ENCODE results near the gene BAK1.
"Not testable (repeated sequence)": the region's sequence is repeated elsewhere in the genome, so short reads cannot be mapped to it uniquely, and the experiment has no call there.

BAK1 gene

DNA sequence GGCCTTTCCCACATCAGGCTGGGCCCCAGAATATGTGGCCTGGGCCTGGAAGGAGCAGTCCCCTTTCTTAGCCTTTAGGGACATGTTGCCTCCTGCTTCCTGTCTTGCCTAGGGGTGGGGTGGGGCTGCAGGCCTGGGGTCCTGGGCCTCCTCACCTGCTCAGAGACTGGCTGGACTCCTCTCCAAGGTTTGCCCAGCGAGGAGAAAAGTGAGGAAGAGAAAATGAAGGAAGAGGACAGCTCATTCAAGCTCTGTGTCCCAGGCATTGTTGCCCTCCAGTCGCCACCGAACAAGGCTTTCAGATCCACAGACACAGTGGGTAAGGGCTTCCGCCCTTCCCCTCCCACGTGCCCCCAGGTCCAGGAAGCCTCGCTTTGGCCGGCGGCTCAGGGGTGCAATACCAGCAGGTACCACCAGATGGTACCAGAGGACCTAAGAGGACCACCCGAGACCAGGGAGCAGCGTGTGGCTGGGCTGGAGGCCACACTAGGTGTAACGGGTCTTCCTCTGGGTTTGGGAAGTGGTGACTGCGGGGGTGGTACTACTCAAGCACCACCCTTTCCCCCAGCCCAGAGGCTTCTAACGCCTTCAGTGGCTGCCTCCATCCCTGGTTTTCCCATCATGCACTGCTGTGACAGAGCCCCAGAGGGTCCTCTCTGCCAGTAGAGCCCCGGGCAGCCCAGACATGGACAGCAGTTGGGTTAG lies 5.5 kb upstream of the BAK1 start:
- peak in 1 of 2 experiments; percentile 61 for DNase-seq

DNA sequence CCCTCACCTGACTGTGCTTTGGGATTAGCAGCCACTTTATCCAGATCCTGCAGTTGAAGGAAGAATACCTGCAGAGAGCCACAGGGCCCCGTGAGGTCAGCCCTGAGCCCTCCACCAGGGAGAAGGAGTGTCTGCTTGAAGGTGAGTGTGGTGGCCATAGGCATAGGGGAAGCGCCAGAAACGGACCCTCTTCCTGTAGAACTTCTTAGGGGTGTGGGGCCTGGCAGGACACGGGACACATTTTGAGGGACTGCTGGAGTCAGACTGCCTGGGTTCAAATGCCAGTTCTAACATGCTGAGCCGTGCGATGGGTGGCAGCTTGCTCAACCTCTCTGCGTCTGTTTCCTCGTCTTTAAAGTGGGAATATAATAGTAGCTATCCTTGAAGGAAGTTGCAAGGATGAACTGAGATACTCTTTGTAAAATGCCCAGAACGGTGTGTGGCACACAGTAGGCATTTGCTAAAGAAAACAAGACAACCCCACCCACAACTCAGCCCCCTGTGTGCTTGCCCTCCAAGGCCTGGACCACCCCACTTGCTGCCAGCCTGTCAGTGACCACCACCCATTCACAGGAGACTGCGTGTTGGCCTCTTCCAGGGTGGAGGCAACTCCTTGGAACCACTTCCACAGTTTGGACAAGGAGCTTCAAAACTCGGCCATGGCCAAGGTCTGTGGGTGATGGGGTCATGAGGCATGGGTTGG lies 4.8 kb upstream of the BAK1 start:
- no peak for DNase-seq

DNA sequence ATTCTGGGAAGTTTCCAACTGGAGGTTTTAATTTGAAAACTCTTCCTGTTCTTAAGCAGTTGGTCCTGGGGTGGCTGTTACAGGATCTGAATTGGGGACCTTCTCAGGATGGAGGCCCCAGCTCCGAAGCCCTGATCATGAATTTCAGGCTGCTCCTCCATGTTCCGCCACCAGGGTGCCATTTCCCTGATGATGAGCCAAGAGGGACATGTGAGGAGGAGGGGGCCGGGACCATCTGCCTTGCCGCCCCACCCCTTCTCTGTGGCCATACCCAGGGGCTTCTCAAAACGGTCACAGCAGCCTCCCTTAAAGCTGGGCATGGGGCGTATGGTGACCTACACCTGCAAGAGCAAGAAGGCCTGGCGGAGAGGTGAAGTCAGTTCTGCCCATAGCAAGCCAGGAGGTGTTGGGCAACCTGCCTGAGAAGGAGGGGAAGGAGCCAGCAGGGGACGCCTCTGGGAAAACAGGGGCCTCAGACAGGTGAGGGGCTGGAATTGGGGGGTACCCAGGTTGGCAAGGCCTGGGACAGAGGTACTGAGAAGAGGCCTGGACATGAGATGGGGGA lies 3.6 kb upstream of the BAK1 start:
- DNase-seq: no peak

DNA sequence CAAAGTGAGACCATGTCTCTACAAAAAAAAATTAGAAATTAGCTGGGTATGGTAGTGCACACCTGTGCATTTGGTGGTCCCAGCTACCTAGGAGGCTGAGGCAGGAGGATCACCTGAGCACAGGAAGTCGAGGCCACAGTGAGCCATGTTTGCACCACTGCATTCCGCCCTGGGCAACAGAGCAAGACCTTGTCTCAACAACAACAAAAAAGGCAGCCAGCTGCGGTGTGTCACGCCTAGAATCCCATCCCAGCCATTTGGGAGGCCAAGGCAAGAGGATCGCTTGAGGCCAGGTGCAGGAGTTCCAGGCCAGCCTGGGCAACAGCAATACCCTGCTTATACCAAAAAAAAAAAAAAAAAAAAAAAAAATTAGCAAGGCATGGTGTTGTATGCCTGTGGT lies 1.1 kb upstream of the BAK1 start:
- DNase-seq: no peak

DNA sequence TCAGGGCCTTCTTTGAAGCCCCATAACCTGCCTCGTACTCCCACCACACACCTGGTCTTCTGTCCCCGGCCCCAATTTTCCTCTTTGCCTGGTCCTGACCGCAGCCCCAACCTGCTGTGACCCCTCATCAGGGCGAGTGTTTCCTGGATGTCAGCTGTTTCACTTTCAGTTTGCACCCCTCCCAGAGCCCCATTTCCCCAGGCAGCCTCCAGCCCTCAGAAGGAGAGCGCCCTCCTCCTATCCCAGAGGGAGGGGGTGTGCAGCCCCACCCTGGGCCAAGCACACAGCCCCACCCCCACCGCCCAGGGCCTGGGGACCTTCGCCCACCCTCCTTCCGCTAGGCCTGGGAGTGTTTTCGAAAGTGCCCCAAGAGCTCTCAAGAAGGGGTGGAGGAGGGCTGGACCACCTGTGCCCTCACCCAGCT lies 1.5 kb downstream of the BAK1 start:
- no peak for DNase-seq

DNA sequence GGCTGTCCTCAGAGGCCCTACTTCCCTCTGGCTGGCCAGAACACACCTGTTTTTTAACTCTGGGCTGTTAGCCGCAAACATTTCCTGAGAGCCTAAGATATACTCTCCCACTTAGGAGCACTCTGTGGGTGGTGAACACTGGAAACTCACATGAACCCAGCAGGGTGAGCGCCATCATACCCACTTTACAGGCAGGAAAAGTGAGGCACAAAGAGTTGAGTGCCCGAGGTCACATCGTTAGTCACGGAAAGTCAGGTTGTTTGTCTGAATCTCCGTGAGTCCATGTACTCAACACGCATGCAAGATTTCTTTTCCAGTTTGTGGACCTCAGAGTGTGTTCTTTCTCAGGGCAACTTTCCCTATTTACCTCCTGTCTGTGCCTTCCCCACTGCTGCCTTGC lies 1.9 kb downstream of the BAK1 start:
- DNase-seq: no peak

DNA sequence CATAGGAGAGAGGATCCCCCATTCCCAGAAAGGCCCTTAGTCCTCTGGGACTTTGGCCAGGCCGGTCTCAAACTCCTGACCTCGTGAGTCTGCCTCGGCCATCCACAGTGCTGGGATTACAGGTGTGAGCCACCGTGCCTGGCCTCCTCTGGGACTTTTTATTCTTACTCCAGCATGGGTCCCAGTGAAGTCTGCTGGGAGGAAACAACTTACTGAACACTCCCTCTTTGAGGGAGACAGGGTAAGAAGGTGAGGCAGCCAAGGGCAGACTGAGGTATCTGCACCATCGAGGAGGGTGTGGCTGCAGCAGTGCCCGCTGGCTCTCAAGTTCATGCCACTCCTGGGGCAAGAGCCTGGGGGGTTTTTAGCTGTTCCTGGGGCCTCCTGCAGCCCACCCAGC lies 2.4 kb downstream of the BAK1 start:
- no peak for DNase-seq

DNA sequence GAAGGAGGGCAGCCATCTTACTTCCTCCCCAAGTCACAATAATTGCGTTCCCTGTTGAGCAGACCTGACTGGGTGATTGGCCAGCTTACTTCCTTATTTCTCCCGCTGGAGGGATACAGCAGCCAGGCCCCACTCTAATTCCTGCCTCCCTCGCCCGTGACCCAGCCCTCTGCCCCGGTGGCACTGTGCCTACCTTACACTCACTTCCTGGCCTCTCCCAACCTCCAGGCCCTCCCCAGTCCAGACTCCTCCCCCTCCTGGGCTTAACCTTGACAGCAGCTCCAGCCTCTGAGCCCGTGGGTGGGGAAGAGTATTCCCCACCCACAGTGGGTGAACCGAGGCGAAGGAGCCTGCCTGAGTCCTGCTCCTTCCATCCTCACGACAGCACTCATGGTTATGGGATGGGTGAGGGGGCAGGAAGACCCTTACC lies 3.0 kb downstream of the BAK1 start:
- no peak for DNase-seq

DNA sequence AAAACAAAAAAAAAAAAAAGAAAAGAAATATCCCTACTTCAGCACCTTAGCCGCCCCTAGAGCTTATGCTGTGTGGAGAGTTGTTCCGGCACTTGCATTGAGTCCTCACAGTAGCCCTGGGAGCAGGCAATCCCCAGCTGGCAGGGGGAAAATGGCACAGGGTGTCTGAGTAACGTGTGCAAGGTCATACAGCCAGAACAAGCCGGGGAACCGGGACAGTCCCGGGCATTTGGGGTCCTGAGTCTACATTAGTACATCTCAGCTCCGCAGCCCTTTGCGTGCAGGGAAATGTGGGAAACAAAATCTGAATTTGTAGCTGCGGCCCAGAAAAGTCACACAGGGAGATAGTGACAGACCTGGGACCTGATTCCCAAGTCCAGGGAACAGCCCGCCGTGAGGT lies 3.4 kb downstream of the BAK1 start:
- no peak for DNase-seq

DNA sequence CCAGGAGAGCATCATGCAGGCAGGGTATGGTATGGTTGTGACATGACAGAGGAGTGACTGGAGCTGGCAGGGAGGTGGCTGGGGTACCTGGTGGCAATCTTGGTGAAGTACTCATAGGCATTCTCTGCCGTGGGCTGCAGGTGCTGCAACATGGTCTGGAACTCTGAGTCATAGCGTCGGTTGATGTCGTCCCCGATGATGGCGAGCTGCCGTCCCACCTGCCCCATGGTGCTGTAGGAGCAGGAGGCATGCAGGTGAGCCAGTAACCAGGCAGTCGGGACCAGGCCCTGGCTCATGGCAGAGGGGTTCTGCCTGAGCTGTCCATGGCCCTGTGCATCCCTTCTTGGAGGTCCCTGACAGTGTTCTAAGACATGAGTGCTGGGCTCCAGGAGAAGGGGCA lies 4.9 kb downstream of the BAK1 start:
- no peak for DNase-seq

DNA sequence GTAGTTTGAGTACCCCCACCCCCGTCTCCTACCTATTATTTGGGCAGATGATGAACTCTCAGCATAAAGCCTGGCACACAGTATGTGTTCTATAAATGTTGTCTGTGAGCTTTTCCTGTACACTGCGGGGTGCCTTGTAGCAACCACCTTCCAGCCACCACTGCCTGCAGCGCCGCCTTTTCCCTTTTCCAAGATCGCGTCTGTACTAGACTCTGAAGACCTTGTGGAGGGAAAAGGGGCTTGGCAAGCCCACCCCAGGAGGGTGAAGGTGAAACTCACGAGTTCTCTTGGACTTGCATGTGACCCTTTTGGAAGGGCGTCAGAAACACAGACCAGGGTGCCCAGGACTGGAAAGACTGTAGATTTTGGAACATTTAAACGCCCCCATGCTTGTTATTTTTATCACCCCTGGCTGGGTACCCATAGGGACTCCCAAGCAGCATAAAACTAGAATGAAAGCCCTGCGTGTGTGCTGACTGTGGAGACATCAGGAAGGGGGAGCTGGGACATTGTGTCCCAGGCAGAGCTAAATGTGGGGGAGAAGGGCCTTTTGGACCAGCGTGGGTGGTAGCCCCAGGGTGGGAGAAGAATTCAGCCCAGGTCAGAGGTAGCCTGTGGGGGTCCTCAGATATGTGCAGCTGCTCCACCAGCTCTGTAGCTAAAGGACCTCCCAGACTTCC lies 8.3 kb downstream of the BAK1 start:
- DNase-seq: no peak

DNA sequence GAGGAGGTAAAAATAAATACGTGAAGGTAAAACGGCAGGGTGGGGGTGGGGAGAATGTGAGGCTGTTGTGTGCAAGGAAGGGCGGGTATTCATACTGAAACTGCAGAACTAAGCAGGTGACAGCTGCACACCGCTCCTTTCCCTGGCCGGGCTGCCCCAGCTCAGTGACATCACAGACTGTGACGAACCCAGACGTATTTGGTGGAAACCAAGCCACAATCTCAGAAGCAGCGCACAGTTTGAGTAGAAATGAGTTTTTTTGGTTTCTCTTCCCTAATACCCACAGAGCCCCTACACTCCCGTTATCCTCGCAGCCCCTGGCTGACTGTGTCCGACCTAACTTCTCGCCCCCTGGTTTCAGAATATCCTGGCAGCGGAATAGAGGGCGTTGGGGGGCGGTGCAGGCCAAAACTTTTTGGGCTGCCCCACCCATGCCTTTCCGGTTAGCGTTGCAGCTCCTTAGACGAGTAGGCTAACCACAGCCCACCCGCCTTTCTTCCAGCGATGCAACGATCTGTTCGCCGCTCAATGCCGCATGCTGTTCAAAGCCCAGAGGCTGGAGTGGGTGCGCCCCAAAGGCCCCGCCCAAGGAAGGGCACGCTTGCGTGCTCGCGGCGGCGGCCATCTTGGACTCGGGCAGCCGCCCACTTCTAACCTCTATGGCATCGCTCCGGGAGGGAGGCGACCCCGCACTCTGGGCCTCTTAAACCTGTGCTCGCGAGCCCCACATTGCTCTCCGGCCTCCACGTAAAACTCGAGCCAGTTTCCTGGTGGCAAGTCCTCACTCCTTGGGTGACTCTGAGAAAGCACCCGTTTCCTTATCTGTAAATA lies 9.1 kb downstream of the BAK1 start:
- peak; percentile 60 to 69 for DNase-seq

DNA sequence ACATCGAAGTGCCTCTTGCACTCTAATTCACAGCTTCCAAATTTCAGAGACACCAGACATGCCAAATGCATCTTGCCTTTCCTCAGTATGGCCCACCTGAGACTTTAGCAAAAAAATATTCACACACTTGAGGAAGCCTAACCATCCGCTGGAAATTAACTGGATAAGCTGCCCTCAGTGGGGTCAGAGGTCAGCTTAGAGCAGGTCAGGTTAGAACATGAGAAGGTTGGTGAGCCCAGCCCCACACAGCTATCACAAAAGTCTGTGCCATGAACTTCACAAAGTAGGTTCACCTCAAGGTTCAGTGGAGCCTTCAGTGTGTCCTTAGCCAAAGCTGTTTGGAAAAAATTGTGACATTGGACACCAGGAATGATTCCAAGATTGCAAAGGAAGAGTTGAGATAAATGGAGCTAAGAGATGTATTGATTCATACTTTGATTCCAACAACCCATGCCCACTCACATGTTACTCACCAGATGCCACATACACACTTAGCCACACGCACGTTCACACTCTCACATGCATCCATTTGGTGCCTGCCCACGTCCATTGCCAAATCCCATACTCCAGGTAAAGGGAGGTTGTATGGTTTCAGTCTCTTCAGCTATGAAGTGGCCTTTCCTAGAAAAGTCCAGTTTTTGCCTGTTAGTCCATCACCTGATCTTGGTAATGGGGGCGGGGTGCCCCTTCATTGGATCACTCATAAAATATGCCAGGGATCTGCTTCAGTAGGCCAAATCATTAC lies 11.1 kb downstream of the BAK1 start:
- DNase-seq: no peak

DNA sequence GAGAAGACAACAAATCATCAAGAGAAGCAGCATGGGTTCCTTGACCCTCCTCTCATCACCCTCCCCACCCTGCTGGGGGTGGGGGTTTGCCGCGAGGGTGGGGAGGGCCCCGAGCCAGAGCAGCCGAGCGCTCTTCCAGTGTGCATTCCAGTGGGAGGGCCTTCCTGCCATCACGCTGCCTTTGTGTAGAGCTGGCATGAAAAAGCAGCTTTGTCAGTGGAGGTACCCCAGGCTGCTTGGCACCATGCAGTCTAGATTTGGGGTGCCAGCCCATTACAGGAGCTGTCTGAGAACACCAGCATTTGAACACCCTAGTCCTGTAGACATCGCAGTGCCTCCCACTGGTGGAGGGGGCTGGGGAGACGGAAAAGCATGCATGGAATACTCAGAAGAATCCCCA lies 12.2 kb downstream of the BAK1 start:
- DNase-seq: no peak

DNA sequence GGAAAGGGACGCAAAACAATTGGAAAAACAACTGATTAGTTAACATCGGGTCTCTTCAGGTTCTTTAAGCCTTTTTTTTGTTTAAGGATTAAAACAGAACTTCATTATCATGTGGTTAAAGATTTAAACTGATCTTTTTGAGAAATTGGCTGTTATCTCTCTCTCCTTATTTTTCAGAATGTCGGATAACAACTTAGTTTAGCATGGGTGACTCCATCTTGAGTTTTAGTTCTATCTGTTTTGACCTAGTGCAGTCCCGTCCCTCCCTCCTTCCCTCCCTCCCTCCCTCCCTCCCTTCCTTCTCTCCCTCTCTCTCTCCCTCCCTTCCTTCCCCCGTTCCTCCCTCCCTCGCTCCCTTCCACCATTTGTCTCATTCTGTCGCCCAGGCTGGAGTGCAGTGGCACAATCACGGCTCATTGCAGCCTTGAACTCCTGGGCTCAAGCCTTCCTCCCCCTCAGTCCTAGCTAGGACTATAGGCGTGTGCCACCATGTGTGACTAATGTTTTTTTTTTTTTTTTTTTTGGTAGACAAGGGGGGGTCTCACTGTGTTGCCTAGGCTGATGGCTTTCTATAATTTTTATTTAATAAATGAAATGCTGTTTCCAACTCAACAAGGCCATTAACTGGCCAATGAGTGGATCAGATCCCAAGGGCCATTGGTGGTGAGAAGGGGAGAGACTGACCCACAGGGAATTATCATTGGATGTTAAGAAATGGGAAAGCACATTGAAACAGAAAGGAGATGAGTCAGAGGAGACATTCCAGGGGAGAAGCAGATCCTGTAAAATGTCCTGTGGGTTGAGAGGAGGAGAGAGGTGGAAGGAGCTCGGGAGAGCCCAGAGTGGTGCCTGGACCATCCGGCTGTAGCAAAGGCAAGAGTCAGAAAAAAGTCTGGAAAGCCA lies 13.6 kb downstream of the BAK1 start:
- no peak for DNase-seq

DNA sequence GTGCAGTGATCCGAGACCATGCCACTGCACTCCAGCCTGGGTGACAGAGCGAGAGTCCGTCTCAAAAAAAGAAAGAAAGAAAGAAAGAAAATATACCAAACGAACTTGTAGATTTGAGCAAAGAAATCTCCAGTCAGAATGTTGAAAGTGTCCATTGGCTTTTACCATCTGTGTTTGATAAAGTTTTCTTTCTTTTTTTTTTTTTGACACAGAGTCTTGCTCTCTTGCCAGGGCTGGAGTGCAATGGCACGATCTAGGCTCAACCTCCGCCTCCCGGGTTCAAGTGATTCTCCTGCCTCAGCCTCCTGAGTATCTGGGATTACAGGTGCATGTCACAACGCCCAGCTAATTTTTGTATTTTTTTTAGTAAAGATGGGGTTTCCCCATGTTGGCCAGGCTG lies 21.3 kb downstream of the BAK1 start:
- no peak for DNase-seq

DNA sequence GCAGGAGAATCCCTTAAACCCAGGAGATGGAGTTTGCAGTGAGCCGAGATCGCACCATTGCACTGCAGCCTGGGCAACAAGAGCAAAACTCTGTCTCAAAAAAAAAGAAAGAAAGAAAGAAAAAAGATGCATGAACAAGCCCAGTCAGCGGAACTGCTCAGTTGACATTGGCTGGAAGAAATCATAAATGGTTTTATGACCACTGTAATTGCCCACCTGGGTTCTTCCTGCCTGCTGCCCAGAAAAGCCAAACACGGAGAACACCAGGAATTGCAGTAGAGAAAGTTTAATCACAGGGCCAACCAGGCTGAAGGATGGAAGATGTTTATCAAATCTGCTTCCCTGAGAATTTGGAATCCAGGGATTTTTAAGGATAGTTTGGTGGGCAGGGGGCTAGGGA lies 22.7 kb downstream of the BAK1 start:
- no peak for DNase-seq

DNA sequence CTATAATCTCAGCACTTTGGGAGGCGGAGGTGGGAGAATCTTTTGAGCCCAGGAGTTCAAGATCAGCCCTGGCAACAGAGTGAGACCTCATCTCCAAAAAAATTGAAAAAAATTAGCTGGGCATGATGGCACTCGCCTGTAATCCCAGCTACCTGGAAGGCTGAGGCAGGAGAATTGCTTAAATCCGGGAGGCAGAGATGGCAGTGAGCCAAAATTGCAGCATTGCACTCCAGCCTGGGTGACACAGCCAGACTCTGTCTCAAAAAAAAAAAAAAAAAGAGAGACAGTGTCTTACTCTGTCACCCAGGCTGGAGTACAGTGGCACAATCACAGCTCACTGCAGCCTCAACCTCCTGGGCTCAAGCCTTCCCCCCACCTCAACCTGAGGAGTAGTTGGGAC lies 27.2 kb downstream of the BAK1 start:
- DNase-seq: not testable (repeated sequence)

DNA sequence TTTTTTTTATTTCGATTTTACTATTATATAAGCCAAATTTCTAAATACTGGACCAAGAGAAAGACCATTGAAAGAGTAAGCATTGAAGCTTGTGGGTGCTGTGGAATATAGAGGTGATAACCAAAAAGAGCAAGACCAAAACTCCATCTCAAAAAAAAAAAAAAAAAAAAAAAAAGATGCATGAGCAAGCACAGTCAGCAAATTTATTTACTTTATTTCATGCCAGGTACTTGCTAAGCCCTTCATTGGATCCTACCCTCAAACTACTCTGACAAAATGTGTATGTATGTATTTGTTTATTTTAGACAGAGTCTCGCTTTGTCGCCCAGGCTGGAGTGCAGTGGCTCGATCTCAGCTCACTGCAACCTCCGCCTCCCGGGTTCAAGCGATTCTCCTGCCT lies 27.8 kb downstream of the BAK1 start:
- DNase-seq: no peak

DNA sequence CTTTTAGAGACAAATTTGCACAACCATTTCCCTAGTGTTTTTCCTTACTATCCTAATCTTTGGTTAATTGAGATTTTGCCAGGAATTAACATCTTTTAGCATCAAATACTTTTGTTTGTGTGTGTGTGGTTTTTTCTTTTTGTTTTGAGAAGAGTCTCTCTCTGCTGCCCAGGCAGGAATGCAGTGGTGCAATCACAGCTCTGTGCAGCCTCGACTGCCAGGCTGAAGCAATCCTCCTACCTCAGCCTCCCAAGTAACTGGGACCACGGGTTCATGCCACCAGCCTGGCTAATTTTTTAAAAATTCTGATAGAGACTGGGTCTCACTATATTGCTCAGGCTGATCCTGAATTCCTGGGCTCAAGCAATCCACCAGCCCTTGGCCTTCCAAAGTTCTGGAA lies 28.5 kb downstream of the BAK1 start:
- no peak for DNase-seq

DNA sequence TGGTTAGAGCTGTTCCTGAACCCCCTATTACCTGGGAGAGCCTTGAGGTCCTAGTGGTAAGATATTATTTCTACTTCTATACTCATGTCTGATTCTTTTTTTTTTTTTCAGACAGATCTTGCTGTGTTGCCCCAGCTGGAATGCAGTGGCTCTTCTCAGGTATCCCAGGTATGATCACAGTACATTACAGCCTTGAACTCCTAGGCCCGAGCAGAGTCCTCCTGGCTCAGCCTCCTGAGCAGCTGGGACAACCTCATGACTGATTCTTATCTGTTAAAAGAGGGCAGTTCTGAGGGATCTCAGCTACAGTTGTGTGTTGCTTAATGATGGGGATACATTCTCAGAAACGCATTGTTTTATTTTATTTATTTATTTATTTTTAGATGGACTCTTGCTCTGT lies 30.2 kb downstream of the BAK1 start:
- DNase-seq: no peak

Measured in SW 1271 (cell line).